Activated gamma-delta T cell treated with anti-CD3 and anti-CD28 coated beads, Interleukin-2, amount 50 U/mL, for 16 hours (primary cell): ENCODE results near the gene MAGEA9B.
"Not testable (repeated sequence)": the region's sequence is repeated elsewhere in the genome, so short reads cannot be mapped to it uniquely, and the experiment has no call there.

Source experiments
- DNase-seq: peaks from one replicate; pipeline ENCODE4 v3.0.0-alpha.2; 2020; ENCODE audit warnings: low read depth

Gene MAGEA9B

DNA sequence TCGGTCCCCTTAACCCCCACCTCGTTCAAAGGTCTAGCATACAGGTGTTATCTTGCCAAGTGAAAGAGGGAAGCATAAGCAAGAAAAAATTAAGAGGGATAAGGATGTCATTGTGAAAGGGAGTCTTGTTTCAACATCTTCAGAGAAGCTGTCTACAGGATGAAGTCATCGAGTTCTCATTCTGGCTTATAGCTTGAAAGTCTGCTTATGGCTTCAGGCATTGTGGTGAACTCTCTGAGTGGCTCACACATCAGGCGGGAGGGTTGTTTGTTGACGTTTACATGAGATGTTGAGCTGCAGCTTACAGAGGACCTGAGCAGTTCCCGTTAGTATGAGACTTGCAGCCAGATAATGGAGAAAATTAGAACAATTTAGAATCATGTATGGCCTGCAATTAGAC lies 16.6 kb downstream of the MAGEA9B start:
- no peak for DNase-seq

DNA sequence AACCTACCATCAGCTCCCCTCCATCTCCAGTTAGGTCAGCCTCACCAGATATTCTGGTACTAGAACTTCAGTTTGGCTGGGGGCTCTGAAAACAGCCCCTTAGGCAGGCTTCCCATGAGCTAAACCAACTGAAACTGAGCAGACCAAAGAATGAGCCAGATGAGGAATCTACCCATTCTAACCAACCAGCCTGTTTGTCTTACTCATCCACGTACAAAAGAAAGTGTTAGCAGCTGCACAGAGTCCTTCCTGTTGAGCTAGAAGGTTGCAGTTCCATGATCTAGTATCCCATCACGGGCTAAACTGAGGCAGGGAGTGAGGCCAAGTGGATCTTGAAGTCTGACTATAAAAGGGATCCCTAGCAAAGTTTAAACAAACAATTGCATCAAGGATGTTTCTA lies 17.5 kb downstream of the MAGEA9B start:
- DNase-seq: no peak

DNA sequence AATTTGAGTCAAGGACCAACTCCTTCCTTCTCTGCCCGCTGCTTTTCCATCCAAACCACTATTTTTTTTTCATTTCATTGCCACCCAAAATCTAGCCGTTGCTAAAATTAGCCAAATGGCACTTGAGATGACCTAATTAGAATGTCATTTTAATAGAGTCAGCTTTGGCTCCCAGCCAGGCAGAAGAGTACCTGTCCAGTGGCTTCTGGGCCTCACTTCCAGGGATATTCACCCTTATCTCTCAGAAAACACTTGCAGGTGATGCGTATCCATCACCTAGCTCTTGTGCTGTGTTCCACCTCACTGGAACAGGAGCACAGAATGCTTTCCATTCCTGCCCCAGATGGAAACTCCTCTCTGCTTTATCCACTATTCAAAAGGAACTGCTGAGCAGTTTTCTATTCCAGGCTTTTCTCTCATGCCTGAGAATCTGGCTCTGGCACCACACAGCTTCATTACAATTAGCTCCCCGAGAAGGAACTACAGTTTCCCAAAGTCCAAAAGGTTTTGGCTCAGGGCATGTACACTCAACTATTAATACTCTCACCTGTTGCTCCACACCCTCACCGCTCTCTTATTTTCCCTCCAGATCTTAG lies 18.5 kb downstream of the MAGEA9B start:
- no peak for DNase-seq

- DNase-seq: no peak
Observed at GRCh38 chrX:149567621-149568417, 19.4 kb downstream of the MAGEA9B start.

DNA sequence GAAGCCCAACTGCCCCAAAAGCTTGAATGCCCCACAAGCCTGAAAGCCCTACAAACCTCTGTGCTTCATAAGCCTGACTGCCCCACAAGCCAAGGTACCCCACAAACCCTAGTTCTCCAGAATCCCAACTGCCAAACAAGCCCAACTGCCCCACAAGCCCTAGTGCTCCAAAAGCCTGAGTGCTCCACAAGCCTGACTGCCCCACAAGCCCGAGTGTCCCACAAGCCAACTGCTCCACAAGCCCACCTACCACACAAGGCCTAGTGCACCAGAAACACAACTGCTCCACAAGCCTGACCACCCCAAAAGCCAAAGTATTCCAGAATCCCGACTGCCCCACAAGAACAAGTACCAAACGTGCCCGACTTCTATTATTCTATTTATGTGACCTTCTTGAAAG lies 23.9 kb downstream of the MAGEA9B start:
- DNase-seq: no peak

GRCh38 chrX:149555251-149555650 lies 32.0 kb downstream of the MAGEA9B start:
- not testable (repeated sequence) for DNase-seq

DNA sequence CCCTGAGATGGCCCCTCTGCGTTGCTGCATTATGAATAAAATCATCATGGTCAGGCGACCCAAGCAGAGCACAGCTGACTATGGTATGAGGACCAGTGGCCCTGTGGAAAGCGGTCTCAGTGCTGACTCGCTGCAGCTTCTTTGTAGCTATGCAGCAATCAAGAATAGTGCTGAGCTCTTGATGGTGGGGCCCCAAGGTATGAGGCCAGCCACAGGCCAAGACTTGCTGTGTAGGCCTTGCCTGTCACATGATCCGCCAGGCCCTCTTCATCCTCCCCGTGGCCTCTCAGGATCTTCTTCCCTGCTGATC lies 35.4 kb downstream of the MAGEA9B start:
- not testable (repeated sequence) for DNase-seq

GRCh38 chrX:149551245-149551938 lies 35.9 kb downstream of the MAGEA9B start:
- not testable (repeated sequence) for DNase-seq

DNA sequence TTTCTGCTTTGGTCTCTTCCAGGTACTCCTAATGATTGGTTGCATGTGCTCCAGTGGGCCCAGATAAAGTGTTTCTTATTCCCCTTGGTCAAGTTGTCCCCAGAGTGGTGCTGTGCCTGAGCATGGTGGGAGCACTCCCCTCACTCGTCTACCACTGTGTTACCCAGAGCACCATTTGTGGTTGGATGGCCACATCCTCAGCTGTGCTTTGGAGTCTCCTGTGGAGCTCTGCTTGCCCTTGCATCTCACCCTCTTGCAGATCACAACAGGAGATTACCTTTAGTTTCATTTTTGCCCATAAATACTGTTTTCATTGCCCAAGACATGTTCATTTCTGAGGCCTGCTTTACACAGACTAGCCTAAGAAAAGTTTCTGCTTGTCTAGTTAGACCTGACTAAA lies 36.8 kb downstream of the MAGEA9B start:
- DNase-seq: not testable (repeated sequence)

DNA sequence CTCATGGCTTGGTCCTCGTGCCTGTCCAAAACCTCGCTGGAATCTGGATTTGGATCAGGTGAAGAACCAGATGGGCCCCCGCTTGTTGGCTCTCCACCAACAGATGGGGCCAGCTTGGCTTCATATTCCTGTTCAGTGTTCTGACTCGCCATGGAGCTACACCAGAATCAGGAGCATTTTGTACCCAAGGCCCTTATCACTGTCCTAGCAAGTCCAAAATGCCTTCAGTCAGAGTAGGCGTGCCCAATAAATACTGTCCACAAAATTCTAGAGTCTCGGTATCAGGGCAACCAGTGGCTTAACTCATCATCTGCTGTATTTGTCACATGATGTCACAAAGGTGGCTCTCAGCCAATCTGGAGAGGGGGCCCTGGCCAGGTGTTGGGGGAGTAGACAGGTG lies 37.6 kb downstream of the MAGEA9B start, which contains the start of gene HSFX3:
TSS of gene HSFX3 (minus strand) at position 224 of the 400 bp plus-strand sequence. CDS start at position 152, 72 bp downstream.
- not testable (repeated sequence) for DNase-seq

DNA sequence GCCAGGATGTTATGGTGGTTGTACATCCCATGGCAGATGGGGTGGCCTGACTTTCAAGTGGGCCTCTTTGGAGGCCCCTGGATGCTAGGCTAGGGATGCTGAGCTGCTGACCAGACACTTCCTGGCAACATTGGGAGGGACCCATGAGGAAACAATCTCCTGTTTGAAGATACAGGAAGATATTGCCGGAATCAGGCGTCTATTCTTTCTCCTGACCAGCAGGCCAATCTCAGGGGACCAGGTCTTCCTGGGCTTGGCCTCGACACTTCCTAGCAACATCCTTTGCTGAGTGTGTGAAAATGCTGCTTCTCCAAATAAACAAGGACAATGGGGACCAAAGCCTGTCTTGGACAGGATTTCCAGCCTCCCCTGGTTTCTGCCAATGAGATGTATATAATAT lies 39.5 kb downstream of the MAGEA9B start:
- not testable (repeated sequence) for DNase-seq

DNA sequence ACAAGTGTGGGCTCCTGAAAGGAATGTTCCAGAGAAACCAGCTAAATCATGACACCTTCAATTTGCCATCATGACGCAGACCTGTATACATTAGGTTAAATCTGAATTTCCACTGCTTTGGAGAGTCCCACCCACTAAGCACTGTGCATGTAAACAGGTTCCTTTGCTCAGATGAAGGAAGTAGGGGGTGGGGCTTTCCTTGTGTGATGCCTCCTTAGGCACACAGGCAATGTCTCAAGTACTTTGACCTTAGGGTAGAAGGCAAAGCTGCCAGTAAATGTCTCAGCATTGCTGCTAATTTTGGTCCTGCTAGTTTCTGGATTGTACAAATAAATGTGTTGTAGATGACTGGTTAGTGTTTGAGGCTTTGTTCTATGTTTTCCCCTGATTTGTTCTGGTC lies 40.3 kb downstream of the MAGEA9B start:
- not testable (repeated sequence) for DNase-seq

- DNase-seq: not testable (repeated sequence)
Observed at GRCh38 chrX:149545545-149546543, 41.4 kb downstream of the MAGEA9B start.

DNA sequence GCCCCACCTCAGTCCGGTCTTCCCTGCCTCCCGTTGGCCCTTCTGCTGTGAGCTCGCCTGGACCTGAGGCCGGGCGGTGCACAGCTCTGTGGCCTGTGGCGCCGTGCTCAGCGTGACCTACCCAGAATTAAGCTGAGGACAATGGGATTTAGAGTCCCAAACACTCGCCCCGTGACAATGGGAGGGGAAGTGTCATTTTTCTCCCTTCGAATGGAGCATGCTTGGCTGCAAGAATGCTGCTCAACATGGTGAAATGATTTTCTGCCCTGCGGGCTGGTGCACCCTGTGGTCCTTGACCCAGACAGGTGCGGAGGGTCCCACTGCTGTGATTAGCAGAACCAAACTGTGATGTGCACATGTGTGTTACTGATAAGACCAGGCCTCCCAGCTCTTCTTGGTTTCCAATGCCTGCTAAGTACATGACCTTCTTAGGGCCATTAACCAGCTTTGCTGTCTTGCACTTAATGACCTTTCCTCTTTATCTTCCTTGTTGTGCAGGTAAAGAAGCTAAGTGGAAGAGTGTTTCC lies 45.7 kb downstream of the MAGEA9B start:
- DNase-seq: no peak

DNA sequence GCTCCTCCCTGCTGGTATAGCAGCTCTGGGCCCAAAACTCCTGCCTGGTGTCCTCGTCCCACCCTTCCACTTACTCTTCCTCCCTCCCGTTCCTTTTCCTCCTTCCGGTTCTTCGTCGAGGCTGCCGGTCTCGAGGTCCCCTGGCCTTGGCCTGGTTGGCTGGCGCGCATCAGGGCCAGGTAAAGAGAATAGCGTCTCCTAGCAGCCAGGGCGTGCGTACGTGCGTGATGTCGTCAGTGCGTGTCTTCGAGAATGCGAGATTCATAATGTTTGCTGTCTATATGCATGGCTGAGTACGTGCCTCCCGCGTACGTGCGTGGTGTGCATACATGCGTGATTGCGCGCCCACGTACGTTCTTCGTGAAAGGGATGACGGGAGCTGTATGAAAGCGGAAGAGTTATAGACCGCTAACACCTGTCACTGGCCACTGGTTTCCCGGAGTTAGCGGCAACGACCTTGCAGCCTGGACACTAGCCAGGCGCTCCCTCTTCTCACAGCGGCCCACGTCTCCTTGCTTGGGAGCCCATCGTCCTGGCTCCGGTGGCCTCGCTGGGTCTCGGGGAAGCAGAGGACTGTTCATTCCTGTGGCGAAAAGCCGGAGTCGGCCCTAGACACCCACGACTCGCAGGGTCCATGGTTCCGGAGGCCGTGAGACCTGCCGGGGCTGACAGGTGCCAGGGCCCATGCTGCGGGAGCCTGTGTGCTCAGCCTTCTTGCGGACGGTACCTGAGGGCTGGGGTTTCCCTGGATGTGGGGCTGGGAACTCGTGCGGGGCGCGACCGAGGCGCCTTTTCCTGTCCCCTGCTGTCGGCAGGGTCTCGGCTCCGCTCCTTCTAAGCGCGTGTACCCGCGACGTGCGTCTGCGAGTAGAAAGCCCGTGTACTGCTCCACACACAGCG lies 46.4 kb downstream of the MAGEA9B start, which contains the start of gene EOLA1:
TSS of gene EOLA1 (plus strand) at position 392 of the 900 bp plus-strand sequence. CDS start 4,619 bp downstream, outside the sequence.
- DNase-seq: peak; percentile 75

DNA sequence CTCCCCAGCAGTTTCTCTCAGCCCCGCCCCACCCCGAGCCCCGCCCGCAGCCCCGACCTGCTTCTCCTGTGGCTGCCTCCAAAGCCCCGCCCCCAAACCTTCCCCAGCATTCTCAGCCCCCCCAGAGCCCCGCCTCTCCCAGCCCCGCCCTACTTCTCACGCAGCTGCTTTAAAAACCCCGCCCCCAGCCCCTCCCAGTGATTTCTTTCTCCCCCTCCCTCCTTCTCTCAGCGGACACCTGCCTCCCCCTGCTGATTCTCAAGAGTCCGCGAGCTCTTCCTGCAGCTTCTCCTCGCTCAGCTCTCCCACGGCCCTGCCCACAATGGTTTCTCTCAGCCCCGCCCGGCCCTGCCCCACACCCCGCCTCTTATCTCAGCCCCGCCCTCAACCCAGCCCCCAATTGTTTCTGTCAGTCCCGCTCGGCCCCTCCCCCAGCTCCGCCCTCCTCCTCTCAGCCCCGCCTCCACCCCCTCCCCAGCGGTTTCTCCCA lies 47.1 kb downstream of the MAGEA9B start:
- DNase-seq: peak; percentile 81

- DNase-seq: peak; percentile 69
Observed at GRCh38 chrX:149539283-149540130, 47.8 kb downstream of the MAGEA9B start.

DNA sequence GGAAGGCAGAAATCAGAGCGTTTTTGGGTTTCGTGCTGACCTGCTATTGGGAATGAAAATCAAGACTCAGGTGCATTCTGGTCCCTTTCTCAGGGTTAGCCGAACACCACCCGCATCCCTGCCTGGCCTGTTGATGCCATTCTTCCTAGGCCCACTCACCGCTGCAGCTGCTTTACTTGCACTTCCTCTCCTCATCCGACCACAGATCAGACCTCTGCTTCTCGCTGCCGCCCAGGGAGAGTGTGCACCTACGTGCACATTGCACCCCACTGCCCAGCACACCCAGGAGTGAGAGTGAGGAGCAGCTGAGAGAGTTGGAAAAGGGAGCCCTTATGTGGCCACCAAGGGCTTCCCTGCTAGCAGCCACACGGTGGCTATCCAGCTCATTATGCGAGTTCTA lies 49.8 kb downstream of the MAGEA9B start:
- DNase-seq: not testable (repeated sequence)
